GM12878 (cell line): ENCODE results near the gene PLPP1. TPM values are rescaled to one million over a fixed set of nuclear protein-coding genes. Genes with fewer than 3 reads are reported as not detected.

ENCODE experiments used
- ATAC-seq: fragments of 200-7000 bp; cut with Tn5 transposase; 3 replicates; pipeline ENCODE4 v1.9.1; 2020; ENCODE audit warnings: mild to moderate bottlenecking, moderate library complexity
- BruUV-seq: library from RNA; stranded (reverse); fragments of 400-500 nt; replicated peaks from 2 replicates; lab custom pipeline; 2021; lab: Mats Ljungman, UMichigan
- CTCF ChIA-PET: fragments of 300-600 bp; sonication (Branson Sonifier 250); formaldehyde crosslinking; extraction: SDS; loops from one replicate; lab custom pipeline; 2021; ENCODE audit warnings: inconsistent platforms; lab: Yijun Ruan, JAX
- POLR2A ChIA-PET: fragments of 350-600 bp; formaldehyde crosslinking; extraction: SDS; loops from one replicate; lab custom pipeline; 2021; ENCODE audit warnings: inconsistent platforms; lab: Charles Lee
- RAD21 ChIA-PET: fragments of 300-600 bp; sonication (Branson Sonifier 250); formaldehyde crosslinking; loops from one replicate; lab custom pipeline; 2023; ENCODE audit warnings: antibody characterized with exemption; ENCODE audit not compliant: unreplicated experiment; lab: Charles Lee
- SMC1A ChIA-PET: fragments of 300-600 bp; sonication (Branson Sonifier 250); formaldehyde crosslinking; loops from one replicate; lab custom pipeline; 2023; ENCODE audit not compliant: unreplicated experiment, uncharacterized antibody; lab: Charles Lee
- DNase-seq: peaks from one replicate; pipeline ENCODE4 v3.0.0-alpha.2; 2011; ENCODE audit warnings: low read depth, low spot score
- FAIRE-seq: peaks from 3 replicates; lab custom pipeline; 2011; peaks lifted over from hg19 to GRCh38; lab: Jason Lieb, UNC
- H2AFZ ChIP-seq: 2 replicates; pipeline ENCODE4 v1.6.0; 2011; ENCODE audit warnings: low read depth, low read length, control low read depth; ENCODE audit not compliant: control insufficient read depth
- H3K27ac ChIP-seq: 2 replicates; pipeline ENCODE4 v1.5.1; 2011; ENCODE audit warnings: control low read depth; ENCODE audit not compliant: control insufficient read depth, insufficient read depth
- H3K27me3 ChIP-seq, 2 experiments: replicated peaks in 1 of 2; 2 replicates each; pipeline versions ENCODE4 v1.6.0 to v1.6.1; 2011; ENCODE audit warnings: low read length in 1 of 2; ENCODE audit not compliant: control insufficient read depth in 2 of 2, insufficient read depth in 2 of 2
- H3K36me3 ChIP-seq, 2 experiments: 2 replicates each; pipeline ENCODE4 v1.5.1; 2011; ENCODE audit warnings: low read length in 1 of 2; ENCODE audit not compliant: control insufficient read depth in 2 of 2, insufficient read depth in 2 of 2
- H3K4me1 ChIP-seq: 2 replicates; pipeline ENCODE4 v1.6.1; 2011; ENCODE audit warnings: mild to moderate bottlenecking, low read length, moderate library complexity, mixed read lengths; ENCODE audit not compliant: control insufficient read depth, insufficient read depth
- H3K4me2 ChIP-seq: 2 replicates; pipeline ENCODE4 v1.6.0; 2011; ENCODE audit warnings: control low read depth; ENCODE audit not compliant: control insufficient read depth, insufficient read depth
- H3K4me3 ChIP-seq: fragments of 200-600 bp; sonication (generic); 2 replicates; pipeline ENCODE4 v1.5.1; 2016
- H3K79me2 ChIP-seq: 2 replicates; pipeline ENCODE4 v1.6.0; 2011; ENCODE audit warnings: low read length; ENCODE audit not compliant: control insufficient read depth, insufficient read depth
- H3K9ac ChIP-seq: 2 replicates; pipeline ENCODE4 v1.8.0; 2011; ENCODE audit warnings: low read length, control low read depth, mixed read lengths; ENCODE audit not compliant: control insufficient read depth, insufficient read depth
- H3K9me3 ChIP-seq: replicated peaks from 3 replicates; pipeline ENCODE4 v1.5.1; 2011; ENCODE audit warnings: mild to moderate bottlenecking, low read length; ENCODE audit not compliant: control insufficient read depth, insufficient read depth
- H4K20me1 ChIP-seq: 2 replicates; pipeline ENCODE4 v1.6.0; 2011; ENCODE audit not compliant: control insufficient read depth, insufficient read depth
- CUX1 ChIP-seq: IDR thresholded peaks from 2 replicates; pipeline ENCODE4 v1.6.1; 2012; ENCODE audit warnings: improper control_type of control experiment, low read depth, low read length; ENCODE audit not compliant: insufficient replicate concordance
- MEF2A ChIP-seq: IDR thresholded peaks from 2 replicates; pipeline ENCODE4 v1.6.1; 2011; ENCODE audit warnings: low read depth, mild to moderate bottlenecking, low read length, moderate library complexity; ENCODE audit not compliant: insufficient read depth
- ZNF217 ChIP-seq: fragments of 450-650 bp; IDR thresholded peaks from 2 replicates; pipeline ENCODE4 v1.6.1; 2017; ENCODE audit warnings: antibody characterized with exemption, mild to moderate bottlenecking
- WGBS: methylation state at CpG from one replicate; pipeline ENCODE4 v1.1.6; 2016; ENCODE audit warnings: low lambda C conversion rate; ENCODE audit not compliant: insufficient replicate concordance, insufficient coverage; ENCODE audit errors: missing lambda C conversion rate; 5-methylcytosine and 5-hydroxymethylcytosine counted together
- in situ Hi-C: fragments of 300-500 bp; cut with MboI; formaldehyde crosslinking; loops from 9 replicates; pipeline ENCODE4 v1.14.3; 2018; ENCODE audit warnings: mixed read lengths
- intact Hi-C: fragments of 100-400 bp; cut with micrococcal nuclease; formaldehyde crosslinking; loops from one replicate; pipeline ENCODE4 v1.14.2; 2022; ENCODE audit not compliant: unreplicated experiment
- polyA plus RNA-seq, 11 experiments: library from polyadenylated mRNA; depleted of rRNA in 4 of 11; unstranded in 6 of 11; stranded (reverse) in 5 of 11; fragments of >200 nt; fragmentation: Nextera tagmentation in 4 of 11; fragmentation: Illumina TruSeq in 1 of 11; extraction: Ambion mirVana in 4 of 11; extraction: Trizol in 1 of 11; gene quantifications; 1 replicate in 1 of 11; 2 replicates in 10 of 11; pipeline versions ENCODE4 v1.2.1 to v1.2.3, GENCODE V29; 2011 to 2016; ENCODE audit warnings: inconsistent platforms in 2 of 11, missing spikeins in 2 of 11, low read depth in 1 of 11
- total RNA-seq, 4 experiments: library from RNA; depleted of rRNA in 3 of 4; stranded (reverse); fragments of >200 nt in 3 of 4; fragmentation: Illumina TruSeq in 1 of 4; extraction: Trizol in 1 of 4; gene quantifications; 2 replicates each; pipeline versions ENCODE4 v1.2.1 to v1.2.3, GENCODE V29; 2013 to 2021
- TF ChIP-seq, protein P1 (sequence below): IDR thresholded peaks from 2 replicates; pipeline ENCODE4 v1.6.1; 2011; ENCODE audit warnings: mild to moderate bottlenecking, low read depth, low read length, moderate library complexity; ENCODE audit not compliant: insufficient replicate concordance

PLPP1 gene
- total and polyA plus RNA-seq, 10 of the 15 experiments (the other 5 are each of a cell fraction or from before 2014, with no cell fraction given) = 3.0 to 11.3 (median 8.1) TPM

- no peak for TF ChIP-seq CUX1
- TF ChIP-seq, protein P1, sequence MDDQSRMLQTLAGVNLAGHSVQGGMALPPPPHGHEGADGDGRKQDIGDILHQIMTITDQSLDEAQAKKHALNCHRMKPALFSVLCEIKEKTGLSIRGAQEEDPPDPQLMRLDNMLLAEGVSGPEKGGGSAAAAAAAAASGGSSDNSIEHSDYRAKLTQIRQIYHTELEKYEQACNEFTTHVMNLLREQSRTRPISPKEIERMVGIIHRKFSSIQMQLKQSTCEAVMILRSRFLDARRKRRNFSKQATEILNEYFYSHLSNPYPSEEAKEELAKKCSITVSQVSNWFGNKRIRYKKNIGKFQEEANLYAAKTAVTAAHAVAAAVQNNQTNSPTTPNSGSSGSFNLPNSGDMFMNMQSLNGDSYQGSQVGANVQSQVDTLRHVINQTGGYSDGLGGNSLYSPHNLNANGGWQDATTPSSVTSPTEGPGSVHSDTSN = no peak
These were observed 35.3 kb upstream of the PLPP1 start (continued) for GRCh38 chr5:55570026-55570425.

DNA sequence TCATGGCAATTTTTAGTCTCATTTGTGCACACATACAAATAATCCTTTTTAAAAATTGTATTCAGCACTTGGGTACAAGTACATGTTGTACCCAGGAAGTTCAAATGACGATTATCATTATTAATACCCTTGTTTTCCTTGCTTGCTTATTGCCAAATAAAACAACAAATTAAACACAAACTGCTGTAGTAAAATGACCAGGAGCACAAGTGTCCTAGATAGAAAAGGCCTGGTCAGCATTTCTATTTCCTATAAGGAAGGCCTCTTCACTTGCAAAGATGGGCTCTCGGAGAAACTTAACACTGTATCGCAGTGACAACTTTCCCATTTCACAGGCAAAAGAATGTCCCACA, 34.7 kb upstream of the PLPP1 start:
- no peak for FAIRE-seq
- CTCF ChIA-PET = no interaction called here

More for the DNA sequence above, 34.7 kb upstream of the PLPP1 start:
- intact Hi-C loops = no loop called here
- Histone ChIP-seq H3K4me3 (no peak overlapping the region), H3K27me3 (no peaks in the 10 kb centered on the region), H3K4me1 (peaks cover 9% of the 10 kb centered on the region), H3K36me3 (no peaks in the 10 kb centered on the region), H3K4me2 (no peak overlapping the region), H4K20me1 (no peaks in the 10 kb centered on the region), H3K9me3 (no peaks in the 10 kb centered on the region), H3K79me2 (no peaks in the 10 kb centered on the region), H3K9ac (no peak overlapping the region), H2AFZ (no peak overlapping the region), H3K27ac (no peak overlapping the region)
- ATAC-seq = no peak
- POLR2A ChIA-PET = no interaction called here
- no peak for DNase-seq
- 85% methylated on average over 3 of the region's 3 CpGs for WGBS
- no TSS peak for BruUV-seq
- SMC1A ChIA-PET = no interaction called here
- TF ChIP-seq ZNF217 (no peak), MEF2A (no peak)
- in situ Hi-C loops = no loop called here
- RAD21 ChIA-PET = no interaction called here
